H1 (cell line): ENCODE measurements around the gene CCDC107. TPM values are rescaled to one million over a fixed set of nuclear protein-coding genes. Genes with fewer than 3 reads are reported as not detected.
A peak's percentile ranks its signal among the peaks of the same experiment; 100 is the strongest.

Experiments
- CTCF ChIA-PET: fragments of 300-600 bp; sonication (Branson Sonifier 250); formaldehyde crosslinking; loops from one replicate; lab custom pipeline; 2021; ENCODE audit not compliant: partially characterized antibody; lab: Charles Lee
- POLR2A ChIA-PET: fragments of 300-600 bp; sonication (Branson Sonifier 250); formaldehyde crosslinking; loops from one replicate; lab custom pipeline; 2021; ENCODE audit warnings: inconsistent platforms; ENCODE audit not compliant: partially characterized antibody; lab: Charles Lee
- DNase-seq, 2 experiments: peaks; one replicate each; pipeline versions ENCODE4 v3.0.0 to v3.0.0-alpha.2; 2010 to 2022; ENCODE audit warnings: low spot score in 2 of 2, low read depth in 1 of 2, mixed read lengths in 1 of 2
- FAIRE-seq: peaks from 2 replicates; lab custom pipeline; 2011; peaks lifted over from hg19 to GRCh38; lab: Jason Lieb, UNC
- H2AFZ ChIP-seq: 2 replicates; pipeline ENCODE4 v1.8.1; 2012; ENCODE audit warnings: low read length, inconsistent platforms
- H2AK5ac ChIP-seq: 2 replicates; pipeline ENCODE4 v1.6.1; 2013; ENCODE audit warnings: low read depth, low read length
- H2BK120ac ChIP-seq: replicated peaks from 2 replicates; pipeline ENCODE3; 2013; ENCODE audit warnings: low read depth, low read length, inconsistent platforms
- H2BK12ac ChIP-seq: 2 replicates; pipeline ENCODE4 v1.6.1; 2013; ENCODE audit warnings: low read depth, low read length
- H2BK15ac ChIP-seq: 2 replicates; pipeline ENCODE4 v1.6.1; 2013; ENCODE audit warnings: low read length
- H2BK20ac ChIP-seq: 2 replicates; pipeline ENCODE4 v1.6.1; 2013; ENCODE audit warnings: low read length
- H2BK5ac ChIP-seq: 2 replicates; pipeline ENCODE4 v1.6.1; 2013; ENCODE audit warnings: low read depth, low read length
- H3K14ac ChIP-seq: 2 replicates; pipeline ENCODE4 v1.6.1; 2013; ENCODE audit warnings: inconsistent platforms; ENCODE audit not compliant: insufficient read length
- H3K18ac ChIP-seq: 2 replicates; pipeline ENCODE4 v1.6.1; 2013; ENCODE audit warnings: low read length; ENCODE audit errors: extremely low read depth
- H3K23ac ChIP-seq: 2 replicates; pipeline ENCODE4 v1.6.1; 2013; ENCODE audit warnings: inconsistent platforms; ENCODE audit not compliant: insufficient read length
- H3K23me2 ChIP-seq: 2 replicates; pipeline ENCODE4 v1.6.1; 2013; ENCODE audit warnings: low read depth, low read length
- H3K27ac ChIP-seq: 2 replicates; pipeline ENCODE4 v1.6.1; 2011; ENCODE audit warnings: low read depth, low read length, inconsistent platforms
- H3K27me3 ChIP-seq, 4 experiments: replicated peaks in 1 of 4; 1 replicate in 1 of 4; 2 replicates in 3 of 4; pipeline versions ENCODE4 v1.6.1 to v1.8.1; 2011 to 2013; ENCODE audit warnings: low read length in 3 of 4, mild to moderate bottlenecking in 3 of 4, inconsistent platforms in 2 of 4, mixed read lengths in 2 of 4, moderate library complexity in 1 of 4; ENCODE audit not compliant: control insufficient read depth in 3 of 4, insufficient read depth in 3 of 4; ENCODE audit errors: extremely low read depth in 1 of 4
- H3K36me3 ChIP-seq, 4 experiments: 2 replicates each; pipeline versions ENCODE4 v1.6.1 to v1.8.1; 2011 to 2013; ENCODE audit warnings: mild to moderate bottlenecking in 4 of 4, low read length in 3 of 4, moderate library complexity in 2 of 4, control low read depth in 1 of 4, inconsistent platforms in 1 of 4; ENCODE audit not compliant: insufficient read depth in 4 of 4, control insufficient read depth in 2 of 4
- H3K4ac ChIP-seq: replicated peaks from 2 replicates; pipeline ENCODE3; 2013; ENCODE audit warnings: low read length, low read depth, mixed read lengths, inconsistent platforms; ENCODE audit not compliant: insufficient read length
- H3K4me1 ChIP-seq, 4 experiments: replicated peaks in 1 of 4; 1 replicate in 1 of 4; 2 replicates in 3 of 4; pipeline versions ENCODE4 v1.6.1 to v1.8.1; 2011 to 2013; ENCODE audit warnings: low read length in 3 of 4, inconsistent platforms in 2 of 4, mixed read lengths in 1 of 4; ENCODE audit not compliant: insufficient read depth in 4 of 4, control insufficient read depth in 3 of 4
- H3K4me2 ChIP-seq, 2 experiments: 2 replicates each; pipeline versions ENCODE4 v1.6.1 to v1.8.1; 2011 to 2013; ENCODE audit warnings: low read depth in 2 of 2, low read length in 2 of 2, control low read depth in 1 of 2, inconsistent platforms in 1 of 2, mild to moderate bottlenecking in 1 of 2; ENCODE audit not compliant: insufficient read depth in 1 of 2
- H3K4me3 ChIP-seq, 4 experiments: fragments of 200-600, 300-600 bp in 1 of 4; sonication (generic), shearing (Covaris generic), sonication (Bioruptor Twin) in 1 of 4; 2 replicates each; pipeline versions ENCODE4 v1.5.1 to v1.8.1; 2011 to 2016; ENCODE audit warnings: low read length in 4 of 4, low read depth in 3 of 4, control low read depth in 2 of 4, inconsistent platforms in 2 of 4, mild to moderate bottlenecking in 2 of 4, mixed read lengths in 1 of 4, moderate library complexity in 1 of 4; ENCODE audit not compliant: insufficient read depth in 2 of 4; ENCODE audit errors: extremely low read depth in 1 of 4
- H3K56ac ChIP-seq: replicated peaks from 2 replicates; pipeline ENCODE3; 2013; ENCODE audit warnings: low read depth, mild to moderate bottlenecking, mixed read lengths, low read length, inconsistent platforms; ENCODE audit not compliant: insufficient read length
- H3K79me1 ChIP-seq: 2 replicates; pipeline ENCODE4 v1.6.1; 2013; ENCODE audit warnings: low read depth, low read length, control low read depth
- H3K79me2 ChIP-seq, 2 experiments: 2 replicates each; pipeline versions ENCODE4 v1.6.1 to v1.8.1; 2012 to 2013; ENCODE audit warnings: low read length in 2 of 2, mild to moderate bottlenecking in 2 of 2, inconsistent platforms in 1 of 2; ENCODE audit not compliant: insufficient read depth in 2 of 2, control insufficient read depth in 1 of 2
- H3K9ac ChIP-seq, 4 experiments: replicated peaks in 1 of 4; 1 replicate in 1 of 4; 2 replicates in 3 of 4; pipeline versions ENCODE4 v1.6.1 to v1.8.1; 2011 to 2013; ENCODE audit warnings: low read depth in 3 of 4, low read length in 3 of 4, control low read depth in 2 of 4, mild to moderate bottlenecking in 2 of 4, moderate library complexity in 2 of 4, inconsistent platforms in 1 of 4; ENCODE audit errors: extremely low read depth in 1 of 4
- H3K9me3 ChIP-seq, 2 experiments: 2 replicates each; pipeline versions ENCODE4 v1.6.1 to v1.8.1; 2012 to 2013; ENCODE audit warnings: mild to moderate bottlenecking in 2 of 2, moderate library complexity in 2 of 2, control low read depth in 1 of 2, inconsistent platforms in 1 of 2, low read depth in 1 of 2, low read length in 1 of 2, mixed read lengths in 1 of 2; ENCODE audit not compliant: insufficient read depth in 2 of 2
- H4K20me1 ChIP-seq, 2 experiments: replicated peaks in 1 of 2; 2 replicates each; pipeline versions ENCODE3 to v1.8.1; 2011 to 2013; ENCODE audit warnings: inconsistent platforms in 2 of 2, low read length in 2 of 2, mild to moderate bottlenecking in 1 of 2; ENCODE audit not compliant: insufficient read depth in 2 of 2, control insufficient read depth in 1 of 2
- H4K5ac ChIP-seq: 2 replicates; pipeline ENCODE4 v1.6.1; 2013; ENCODE audit warnings: low read length, low read depth, mixed read lengths, inconsistent platforms; ENCODE audit not compliant: insufficient read length
- H4K8ac ChIP-seq: 2 replicates; pipeline ENCODE4 v1.8.0; 2013; ENCODE audit warnings: mild to moderate bottlenecking, moderate library complexity, low read length, inconsistent platforms; ENCODE audit not compliant: insufficient read depth; ENCODE audit errors: extremely low read depth
- H4K91ac ChIP-seq: replicated peaks from 2 replicates; pipeline ENCODE3; 2013; ENCODE audit warnings: low read length, mixed read lengths, inconsistent platforms; ENCODE audit not compliant: insufficient read length
- KDM1A ChIP-seq: fragments of 200-600, 300-600 bp; sonication (generic); IDR thresholded peaks from 2 replicates; pipeline ENCODE4 v1.7.1; 2016; ENCODE audit warnings: mild to moderate bottlenecking, low read length, borderline replicate concordance
- SIRT6 ChIP-seq: IDR thresholded peaks from one replicate; pipeline ENCODE4 v1.7.1; 2012; ENCODE audit warnings: low read length, inconsistent platforms
- SP1 ChIP-seq: IDR thresholded peaks from 2 replicates; pipeline ENCODE4 v1.6.1; 2011; ENCODE audit warnings: low read depth, low read length
- WGBS, 2 experiments: shearing (Covaris generic) in 1 of 2; methylation state at CpG; one replicate each; pipeline versions ENCODE4 v1.1.6 to v1.1.7; 2013 to 2015; ENCODE audit warnings: low lambda C conversion rate in 2 of 2, mixed read lengths in 2 of 2, inconsistent platforms in 1 of 2, low coverage in 1 of 2, missing lambda C conversion rate in 1 of 2; ENCODE audit not compliant: insufficient replicate concordance in 2 of 2, insufficient coverage in 1 of 2, insufficient read length in 1 of 2; ENCODE audit errors: extremely low coverage in 1 of 2, missing lambda C conversion rate in 1 of 2; 5-methylcytosine and 5-hydroxymethylcytosine counted together
- polyA plus RNA-seq, 7 experiments: library from polyadenylated mRNA; depleted of rRNA in 3 of 7; stranded (reverse) in 5 of 7; unstranded in 2 of 7; fragments of >200 nt in 5 of 7; fragments of 200-250 nt in 2 of 7; gene quantifications; 1 replicate in 5 of 7; 2 replicates in 1 of 7; 4 replicates in 1 of 7; pipeline versions ENCODE4 v1.2.1 to v1.2.3, GENCODE V29; 2011 to 2013; ENCODE audit warnings: missing spikeins in 2 of 7, mixed read lengths in 2 of 7
- total RNA-seq: library from RNA; stranded (reverse); fragmentation: NEBNext Ultra II Directional; extraction: Animal tissue kit (Norgen Biotek cat#: 25700); gene quantifications from 2 replicates; pipeline ENCODE4 v1.2.1, GENCODE V29; 2021
- TF ChIP-seq, protein P1 (sequence below), 3 experiments: IDR thresholded peaks; 1 replicate in 2 of 3; 2 replicates in 1 of 3; pipeline versions ENCODE4 v1.5.1 to v1.6.1; 2011; ENCODE audit warnings: low read length in 3 of 3, mild to moderate bottlenecking in 3 of 3, inconsistent platforms in 2 of 3, low read depth in 1 of 3, moderate library complexity in 1 of 3; ENCODE audit not compliant: insufficient read depth in 1 of 3; ENCODE audit errors: control extremely low read depth in 1 of 3

CCDC107 gene
- total and polyA plus RNA-seq, 2 of the 8 experiments (the other 6 are each of a cell fraction or from before 2014, with no cell fraction given) = 8.2 to 9.0 TPM

DNA sequence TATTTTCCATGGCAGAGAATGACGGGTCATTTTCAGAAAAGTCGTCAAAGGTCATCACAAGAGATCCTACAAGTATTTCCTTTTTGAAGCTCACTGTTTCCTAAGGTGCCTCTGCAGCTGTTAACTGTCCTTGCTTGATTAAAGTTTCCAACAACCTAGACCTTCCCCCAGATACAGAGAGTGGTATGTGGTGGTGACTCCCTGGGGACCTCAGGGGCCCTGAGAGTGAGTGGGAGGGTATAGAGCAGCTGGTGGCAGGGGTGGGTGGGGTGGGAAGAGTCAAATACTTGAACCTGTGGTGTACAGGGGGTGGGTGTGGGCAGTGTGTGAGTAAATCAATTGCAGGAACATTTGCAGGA, 38.3 kb upstream of the CCDC107 start:
- no peaks in the 10 kb centered on the region for H3K36me3 ChIP-seq
- H2BK120ac ChIP-seq = no peak overlapping the region
- no peak overlapping the region for H2BK20ac ChIP-seq
- no peak overlapping the region for H3K4me3 ChIP-seq
- peak overlapping the region; percentile 90; the same call in 1 of the 2 replicates for H2BK15ac ChIP-seq
- no peak overlapping the region for H3K27ac ChIP-seq
- no peak overlapping the region for H3K23ac ChIP-seq
- H2AFZ ChIP-seq = no peak overlapping the region
- no peak for FAIRE-seq
- peaks cover 9% of the 10 kb centered on the region for H3K23me2 ChIP-seq
- peaks cover 0 to 9% (median 5%) of the 10 kb centered on the region in 4 experiments; a peak in 4 of 7 replicates for H3K4me1 ChIP-seq
- DNase-seq = no peak
- no peaks in the 10 kb centered on the region for H3K79me1 ChIP-seq
- no peak overlapping the region for H3K18ac ChIP-seq
- no peak overlapping the region for H2AK5ac ChIP-seq
- no peak overlapping the region for H3K14ac ChIP-seq
- ChIA-PET CTCF (interaction anchor here (0.7 to 4.1 kb wide), 8 partner anchors 9 to 944 kb away, joined by 3 to 21 read pairs (median 4); partner anchors contain the start of gene TESK1), POLR2A (interaction anchor here (1.2 kb wide), 1 partner anchor 27 kb away, joined by 3 read pairs; no protein-coding TSS in a partner anchor)
- H3K4ac ChIP-seq = no peak overlapping the region
- no peaks in the 10 kb centered on the region for H4K20me1 ChIP-seq
- H4K91ac ChIP-seq = no peak overlapping the region
- no peak overlapping the region for H2BK5ac ChIP-seq
- no peak overlapping the region for H4K5ac ChIP-seq
- no peak overlapping the region for H3K9ac ChIP-seq
- WGBS, 2 experiments = 95% methylated on average over 2 of the region's 2 CpGs; no CpG with 5 or more reads in 1 of the 2 experiments
- no peaks in the 10 kb centered on the region for H3K79me2 ChIP-seq
- no peak overlapping the region for H3K4me2 ChIP-seq
- no peaks in the 10 kb centered on the region for H3K9me3 ChIP-seq
- peaks cover 0 to 18% (median 14%) of the 10 kb centered on the region in 4 experiments; a peak in 4 of 7 replicates for H3K27me3 ChIP-seq
- no peak overlapping the region for H3K56ac ChIP-seq
- no peak overlapping the region for H4K8ac ChIP-seq
- H2BK12ac ChIP-seq = no peak overlapping the region
- TF ChIP-seq SIRT6 = no peak
- TF ChIP-seq, protein P1, sequence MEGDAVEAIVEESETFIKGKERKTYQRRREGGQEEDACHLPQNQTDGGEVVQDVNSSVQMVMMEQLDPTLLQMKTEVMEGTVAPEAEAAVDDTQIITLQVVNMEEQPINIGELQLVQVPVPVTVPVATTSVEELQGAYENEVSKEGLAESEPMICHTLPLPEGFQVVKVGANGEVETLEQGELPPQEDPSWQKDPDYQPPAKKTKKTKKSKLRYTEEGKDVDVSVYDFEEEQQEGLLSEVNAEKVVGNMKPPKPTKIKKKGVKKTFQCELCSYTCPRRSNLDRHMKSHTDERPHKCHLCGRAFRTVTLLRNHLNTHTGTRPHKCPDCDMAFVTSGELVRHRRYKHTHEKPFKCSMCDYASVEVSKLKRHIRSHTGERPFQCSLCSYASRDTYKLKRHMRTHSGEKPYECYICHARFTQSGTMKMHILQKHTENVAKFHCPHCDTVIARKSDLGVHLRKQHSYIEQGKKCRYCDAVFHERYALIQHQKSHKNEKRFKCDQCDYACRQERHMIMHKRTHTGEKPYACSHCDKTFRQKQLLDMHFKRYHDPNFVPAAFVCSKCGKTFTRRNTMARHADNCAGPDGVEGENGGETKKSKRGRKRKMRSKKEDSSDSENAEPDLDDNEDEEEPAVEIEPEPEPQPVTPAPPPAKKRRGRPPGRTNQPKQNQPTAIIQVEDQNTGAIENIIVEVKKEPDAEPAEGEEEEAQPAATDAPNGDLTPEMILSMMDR (IDR thresholded peaks at IDR 0.05; ENCODE audit: control extremely low read depth in 1 of 3, insufficient read depth in 1 of 3, low read depth in 1 of 3, low read length in 3 of 3) = no peak
- no peak for TF ChIP-seq KDM1A
- no peak for TF ChIP-seq SP1
